SK-N-SH (cell line): ENCODE results near the gene LUC7L3.

Experiments
- CHD2 ChIP-seq: fragments of 150-350 bp; IDR thresholded peaks from 2 replicates; pipeline ENCODE4 v1.6.1; 2018; ENCODE audit warnings: low read length; ENCODE audit not compliant: partially characterized antibody
- CTCF ChIP-seq: fragments of 200-600 bp; sonication (generic); IDR thresholded peaks from 2 replicates; pipeline ENCODE4 v1.6.1; 2017; ENCODE audit warnings: antibody characterized with exemption, mild to moderate bottlenecking, moderate library complexity
- EZH2phosphoT487 ChIP-seq: fragments of 200-600 bp; sonication (generic); IDR thresholded peaks from 2 replicates; pipeline ENCODE4 v1.6.1; 2017; ENCODE audit warnings: low read depth, mixed run types, mild to moderate bottlenecking, antibody characterized with exemption, moderate library complexity, borderline replicate concordance
- FOXJ3 ChIP-seq: sonication (generic); formaldehyde crosslinking; IDR thresholded peaks from 2 replicates; pipeline ENCODE4 v1.5.1; 2020; ENCODE audit warnings: mild to moderate bottlenecking, missing genetic modification reagents
- GATA2 ChIP-seq: sonication (generic); formaldehyde crosslinking; IDR thresholded peaks from 2 replicates; pipeline ENCODE4 v1.5.0; 2020; ENCODE audit warnings: mild to moderate bottlenecking, missing genetic modification reagents
- JUND ChIP-seq: IDR thresholded peaks from 2 replicates; pipeline ENCODE4 v1.4.0; 2012
- NRF1 ChIP-seq: IDR thresholded peaks from 2 replicates; pipeline ENCODE4 v1.6.1; 2012; ENCODE audit warnings: low read depth, mild to moderate bottlenecking, low read length
- PBX3 ChIP-seq: IDR thresholded peaks from 2 replicates; pipeline ENCODE4; 2012
- POLR2AphosphoS5 ChIP-seq: IDR thresholded peaks from 2 replicates; pipeline ENCODE4 v1.6.1; 2012; ENCODE audit warnings: low read depth, low read length
- REST ChIP-seq: IDR thresholded peaks from 2 replicates; pipeline ENCODE4 v1.6.1; 2012; ENCODE audit warnings: mild to moderate bottlenecking, low read depth, low read length, moderate library complexity
- RFX5 ChIP-seq: IDR thresholded peaks from 2 replicates; pipeline ENCODE4 v1.6.1; 2012; ENCODE audit warnings: mild to moderate bottlenecking, improper control_type of control experiment, low read length
- SMC3 ChIP-seq: IDR thresholded peaks from 2 replicates; pipeline ENCODE4 v1.6.1; 2012; ENCODE audit warnings: low read depth, low read length, improper control_type of control experiment
- TAF1 ChIP-seq: IDR thresholded peaks from 2 replicates; pipeline ENCODE4 v1.6.1; 2012; ENCODE audit warnings: low read depth, mild to moderate bottlenecking, low read length, moderate library complexity, borderline replicate concordance
- YY1 ChIP-seq: IDR thresholded peaks from 2 replicates; pipeline ENCODE4 v1.4.0; 2012; ENCODE audit warnings: low read depth, mild to moderate bottlenecking

- no peak for TF ChIP-seq REST
- TF ChIP-seq JUND: no peak
- no peak for TF ChIP-seq CTCF
- TF ChIP-seq YY1: no peak
- no peak for TF ChIP-seq FOXJ3 (CRISPR knock-in tag)
- TF ChIP-seq TAF1: no peak
- TF ChIP-seq PBX3: no peak
- TF ChIP-seq RFX5: no peak
- no peak for TF ChIP-seq SMC3
- no peak for TF ChIP-seq CHD2
- TF ChIP-seq GATA2 (CRISPR knock-in tag): no peak
- no peak for TF ChIP-seq NRF1
- TF ChIP-seq POLR2AphosphoS5: no peak
- TF ChIP-seq EZH2phosphoT487: no peak
Measured at GRCh38 chr17:50787106-50787505, 67.7 kb downstream of the LUC7L3 start.
